B cell (primary cell): ENCODE measurements around the gene AK4.
"Not testable (repeated sequence)": the region's sequence is repeated elsewhere in the genome, so short reads cannot be mapped to it uniquely, and the experiment has no call there.

Source experiments
- EZH2 ChIP-seq: IDR thresholded peaks from 2 replicates; pipeline ENCODE4 v1.6.1; 2012; ENCODE audit warnings: borderline replicate concordance, low read depth, mild to moderate bottlenecking, moderate library complexity, low read length; ENCODE audit not compliant: insufficient read depth, poor library complexity, severe bottlenecking
- TF ChIP-seq, protein P1 (sequence below): fragments of 200-600 bp; IDR thresholded peaks from one replicate; pipeline ENCODE4 v1.8.0; 2022; ENCODE audit warnings: antibody characterized with exemption, mild to moderate bottlenecking

DNA sequence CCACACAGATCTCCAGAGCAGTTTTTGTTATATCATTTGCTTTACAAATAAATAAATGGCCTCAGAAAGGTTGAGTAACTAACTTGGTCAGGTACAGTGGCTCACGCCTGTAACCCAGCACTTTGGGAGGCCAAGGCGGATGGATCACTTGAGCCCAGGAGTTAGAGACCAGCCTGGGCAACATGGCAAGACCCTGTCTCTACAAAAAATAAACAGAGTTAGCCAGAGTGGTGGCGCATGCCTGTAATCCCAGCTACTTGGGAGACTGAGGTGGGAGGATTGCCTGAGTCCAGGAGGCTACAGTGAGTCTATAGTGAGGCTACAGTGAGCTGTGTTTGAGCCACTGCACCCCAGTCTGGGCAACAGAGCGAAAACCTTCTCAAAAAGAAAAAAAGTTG, 11.3 kb downstream of the AK4 start:
- TF ChIP-seq, protein P1, sequence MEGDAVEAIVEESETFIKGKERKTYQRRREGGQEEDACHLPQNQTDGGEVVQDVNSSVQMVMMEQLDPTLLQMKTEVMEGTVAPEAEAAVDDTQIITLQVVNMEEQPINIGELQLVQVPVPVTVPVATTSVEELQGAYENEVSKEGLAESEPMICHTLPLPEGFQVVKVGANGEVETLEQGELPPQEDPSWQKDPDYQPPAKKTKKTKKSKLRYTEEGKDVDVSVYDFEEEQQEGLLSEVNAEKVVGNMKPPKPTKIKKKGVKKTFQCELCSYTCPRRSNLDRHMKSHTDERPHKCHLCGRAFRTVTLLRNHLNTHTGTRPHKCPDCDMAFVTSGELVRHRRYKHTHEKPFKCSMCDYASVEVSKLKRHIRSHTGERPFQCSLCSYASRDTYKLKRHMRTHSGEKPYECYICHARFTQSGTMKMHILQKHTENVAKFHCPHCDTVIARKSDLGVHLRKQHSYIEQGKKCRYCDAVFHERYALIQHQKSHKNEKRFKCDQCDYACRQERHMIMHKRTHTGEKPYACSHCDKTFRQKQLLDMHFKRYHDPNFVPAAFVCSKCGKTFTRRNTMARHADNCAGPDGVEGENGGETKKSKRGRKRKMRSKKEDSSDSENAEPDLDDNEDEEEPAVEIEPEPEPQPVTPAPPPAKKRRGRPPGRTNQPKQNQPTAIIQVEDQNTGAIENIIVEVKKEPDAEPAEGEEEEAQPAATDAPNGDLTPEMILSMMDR = not testable (repeated sequence)
- not testable (repeated sequence) for TF ChIP-seq EZH2
